Endothelial cell of umbilical vein (primary cell): Measurements from ENCODE around the gene FGF22. TPM values are rescaled to one million over a fixed set of nuclear protein-coding genes. Genes with fewer than 3 reads are reported as not detected.

Experiments used
- BruUV-seq: library from RNA; stranded (reverse); fragments of 400-500 nt; replicated peaks from 2 replicates; lab custom pipeline; 2021; lab: Mats Ljungman, UMichigan
- CTCF ChIA-PET: fragments of 300-600, 350-600 bp; sonication (Branson Sonifier 250); formaldehyde crosslinking; loops from one replicate; lab custom pipeline; 2021; ENCODE audit warnings: antibody characterized with exemption, inconsistent platforms; lab: Charles Lee
- POLR2A ChIA-PET: fragments of 300-600, 350-600 bp; sonication (Branson Sonifier 250); formaldehyde crosslinking; loops from one replicate; lab custom pipeline; 2021; ENCODE audit warnings: antibody characterized with exemption, inconsistent platforms; lab: Charles Lee
- DNase-seq: peaks from one replicate; pipeline ENCODE4 v3.0.0-alpha.2; 2011; ENCODE audit warnings: low read depth, low spot score
- FAIRE-seq: peaks from 2 replicates; lab custom pipeline; 2011; peaks lifted over from hg19 to GRCh38; lab: Jason Lieb, UNC
- H2AFZ ChIP-seq: 2 replicates; pipeline ENCODE4 v1.6.0; 2012; ENCODE audit warnings: low read depth, low read length, control low read depth, inconsistent platforms
- H3K27ac ChIP-seq: 2 replicates; pipeline ENCODE4 v1.5.1; 2011; ENCODE audit warnings: low read depth, mild to moderate bottlenecking, control low read depth, low read length, moderate library complexity; ENCODE audit not compliant: insufficient read depth
- H3K27me3 ChIP-seq, 2 experiments: 2 replicates each; pipeline versions ENCODE4 v1.6.0 to v1.6.1; 2011; ENCODE audit warnings: low read length in 2 of 2, mixed read lengths in 1 of 2; ENCODE audit not compliant: control insufficient read depth in 2 of 2, insufficient read depth in 2 of 2
- H3K36me3 ChIP-seq, 2 experiments: 2 replicates in 1 of 2; 3 replicates in 1 of 2; pipeline ENCODE4 v1.5.1; 2011; ENCODE audit warnings: low read length in 2 of 2, mild to moderate bottlenecking in 1 of 2, moderate library complexity in 1 of 2; ENCODE audit not compliant: control insufficient read depth in 2 of 2, insufficient read depth in 2 of 2; ENCODE audit errors: extremely low read depth in 1 of 2
- H3K4me1 ChIP-seq: 3 replicates; pipeline ENCODE4 v1.5.1; 2011; ENCODE audit warnings: mild to moderate bottlenecking, low read length; ENCODE audit not compliant: control insufficient read depth, insufficient read depth; ENCODE audit errors: extremely low read depth
- H3K4me2 ChIP-seq: 2 replicates; pipeline ENCODE4 v1.6.1; 2011; ENCODE audit warnings: low read length, control low read depth, mixed read lengths; ENCODE audit not compliant: insufficient read depth
- H3K4me3 ChIP-seq, 3 experiments: fragments of 200-600 bp in 1 of 3; sonication (generic), shearing (Covaris generic) in 1 of 3; replicated peaks in 1 of 3; 2 replicates each; pipeline ENCODE4 v1.5.1; 2011 to 2016; ENCODE audit warnings: control low read depth in 3 of 3, low read length in 3 of 3, mild to moderate bottlenecking in 2 of 3, inconsistent platforms in 1 of 3, low read depth in 1 of 3, moderate library complexity in 1 of 3; ENCODE audit not compliant: insufficient read depth in 1 of 3
- H3K79me2 ChIP-seq: 2 replicates; pipeline ENCODE4 v1.6.0; 2012; ENCODE audit warnings: low read length, inconsistent platforms; ENCODE audit not compliant: control insufficient read depth, insufficient read depth
- H3K9ac ChIP-seq: replicated peaks from 2 replicates; pipeline ENCODE3; 2011; ENCODE audit warnings: low read length, control low read depth; ENCODE audit not compliant: insufficient read depth; ENCODE audit errors: extremely low read depth
- H3K9me1 ChIP-seq: replicated peaks from 3 replicates; pipeline ENCODE4 v1.6.0; 2011; ENCODE audit warnings: mild to moderate bottlenecking, low read length; ENCODE audit not compliant: control insufficient read depth, insufficient read depth; ENCODE audit errors: extremely low read depth
- H3K9me3 ChIP-seq: replicated peaks from 2 replicates; pipeline ENCODE4 v1.5.1; 2012; ENCODE audit warnings: low read length, inconsistent platforms; ENCODE audit not compliant: control insufficient read depth, insufficient read depth
- H4K20me1 ChIP-seq: replicated peaks from 2 replicates; pipeline ENCODE3; 2011; ENCODE audit warnings: mild to moderate bottlenecking, low read length; ENCODE audit not compliant: control insufficient read depth, insufficient read depth; ENCODE audit errors: extremely low read depth
- CTCF ChIP-seq, 2 donors: IDR thresholded peaks; 1 replicate in 1 of 2; 2 replicates in 1 of 2; pipeline ENCODE4 v1.5.1; 2011; ENCODE audit warnings: low read length in 2 of 2, mild to moderate bottlenecking in 2 of 2, moderate library complexity in 2 of 2, control low read depth in 1 of 2, inconsistent platforms in 1 of 2, low read depth in 1 of 2; ENCODE audit not compliant: insufficient read depth in 1 of 2; ENCODE audit errors: extremely low read depth in 1 of 2
- EZH2 ChIP-seq: IDR thresholded peaks from 2 replicates; pipeline ENCODE4 v1.6.1; 2012; ENCODE audit warnings: borderline replicate concordance, low read depth, mild to moderate bottlenecking, moderate library complexity, low read length, inconsistent platforms; ENCODE audit not compliant: severe bottlenecking
- FOS ChIP-seq: IDR thresholded peaks from 2 replicates; pipeline ENCODE4 v1.6.1; 2011; ENCODE audit warnings: mild to moderate bottlenecking, low read length, moderate library complexity, borderline replicate concordance; ENCODE audit not compliant: insufficient read depth
- GATA2 ChIP-seq: IDR thresholded peaks from 2 replicates; pipeline ENCODE4 v1.7.0; 2011; ENCODE audit warnings: low read depth, mild to moderate bottlenecking, moderate library complexity, mixed read lengths, low read length; ENCODE audit not compliant: insufficient read length, insufficient read depth
- JUN ChIP-seq: IDR thresholded peaks from 2 replicates; pipeline ENCODE4 v1.6.1; 2011; ENCODE audit warnings: borderline replicate concordance, low read depth; ENCODE audit not compliant: insufficient read length, insufficient read depth
- MAX ChIP-seq: IDR thresholded peaks from 2 replicates; pipeline ENCODE4 v1.6.1; 2011; ENCODE audit not compliant: insufficient read depth, insufficient read length
- MYC ChIP-seq: IDR thresholded peaks from one replicate; pipeline ENCODE4 v1.6.1; 2011; ENCODE audit warnings: mild to moderate bottlenecking, low read depth, low read length
- POLR2A ChIP-seq: IDR thresholded peaks from 2 replicates; pipeline ENCODE4 v1.6.1; 2012; ENCODE audit warnings: low read depth, mild to moderate bottlenecking, control low read depth, low read length
- POLR2AphosphoS5 ChIP-seq: IDR thresholded peaks from 2 replicates; pipeline ENCODE4 v1.6.1; 2012; ENCODE audit warnings: low read depth, mild to moderate bottlenecking, control low read depth, low read length, moderate library complexity; ENCODE audit not compliant: insufficient read depth
- dilution Hi-C: fragments of 300-500 bp; cut with MboI; formaldehyde crosslinking; loops from one replicate; pipeline ENCODE4 v1.15.0; 2019; ENCODE audit warnings: low sequenced_read_pairs; ENCODE audit not compliant: extremely low pct_ligation_motif_present
- intact Hi-C: fragments of 100-400 bp; cut with micrococcal nuclease; formaldehyde crosslinking; loops from one replicate; pipeline ENCODE4 v1.10.0; 2022
- polyA plus RNA-seq, 4 experiments: library from polyadenylated mRNA; depleted of rRNA in 3 of 4; stranded (reverse) in 3 of 4; unstranded in 1 of 4; fragments of >200 nt; gene quantifications; 2 replicates each; pipeline versions ENCODE4 v1.2.1 to v1.2.3, GENCODE V29; 2011 to 2012; ENCODE audit warnings: missing spikeins in 1 of 4
- total RNA-seq: library from RNA; stranded (reverse); gene quantifications from 2 replicates; pipeline ENCODE4 v1.2.3, GENCODE V29; 2021

FGF22 gene
- total and polyA plus RNA-seq, 2 donors (not counting 3 experiments of a cell fraction or from before 2014, with no cell fraction given), result 0.07 TPM; not detected in 1

- H3K27me3 ChIP-seq, result no peaks in the 10 kb centered on the region
- intact Hi-C loops (no loop called here), dilution Hi-C loops (no loop called here)
- H3K4me1 ChIP-seq, result peaks cover 8% of the 10 kb centered on the region
- DNase-seq (no peak), FAIRE-seq (no peak)
- no peak for TF ChIP-seq MAX
- TF ChIP-seq EZH2, result no peak
- no peak for TF ChIP-seq POLR2AphosphoS5
- no peak for TF ChIP-seq MYC
- TF ChIP-seq JUN, result no peak
- TF ChIP-seq POLR2A, result no peak
- no peak for TF ChIP-seq FOS
- TF ChIP-seq CTCF (IDR thresholded peaks at IDR 0.05; ENCODE audit: extremely low read depth in 1 of 2, insufficient read depth in 1 of 2, low read depth in 1 of 2, low read length in 2 of 2), result no peak
- TF ChIP-seq GATA2, result no peak
- no peak overlapping the region for H3K4me2 ChIP-seq
- no TSS peak for BruUV-seq
- H3K4me3 ChIP-seq, result no peak overlapping the region
- POLR2A ChIA-PET, result no interaction called here
- H3K79me2 ChIP-seq, result no peaks in the 10 kb centered on the region
- no peaks in the 10 kb centered on the region for H4K20me1 ChIP-seq
- H3K27ac ChIP-seq, result no peak overlapping the region
- H3K9ac ChIP-seq, result no peak overlapping the region
- no peaks in the 10 kb centered on the region for H3K36me3 ChIP-seq
- no peaks in the 10 kb centered on the region for H3K9me3 ChIP-seq
- H3K9me1 ChIP-seq, result no peaks in the 10 kb centered on the region
- H2AFZ ChIP-seq, result no peak overlapping the region
- CTCF ChIA-PET, result no interaction called here
These were observed 28.2 kb upstream of the FGF22 start for GRCh38 chr19:611481-611868.
